Activated CD8-positive, alpha-beta memory T cell treated with anti-CD3 and anti-CD28 coated beads, Interleukin-2, amount 50 U/mL, for 1 hour (primary cell): Measurements from ENCODE around the gene KREMEN1.
"Not testable (repeated sequence)": the region's sequence is repeated elsewhere in the genome, so short reads cannot be mapped to it uniquely, and the experiment has no call there.

Experiments
- DNase-seq: peaks from one replicate; pipeline ENCODE4 v3.0.0-alpha.2; 2020; ENCODE audit errors: extremely low read depth

The KREMEN1 gene

DNA sequence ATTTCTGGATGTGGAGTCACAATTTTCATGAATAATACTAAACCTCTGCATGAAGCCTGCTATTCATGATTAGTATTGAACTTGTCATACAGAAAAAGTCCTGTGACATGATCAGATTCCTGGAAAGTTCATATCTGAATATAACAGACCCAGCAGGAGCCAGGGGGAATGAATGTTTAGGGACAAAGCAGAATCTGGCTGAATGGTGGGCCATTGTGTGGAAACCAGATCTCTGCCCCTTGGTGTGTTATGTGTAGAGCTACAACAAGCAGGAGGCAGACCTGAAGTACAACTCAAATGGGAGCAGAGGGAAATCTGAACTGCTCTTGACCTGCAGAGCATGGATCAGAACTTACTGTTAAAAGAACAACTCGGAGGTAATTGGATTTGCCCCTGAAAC lies 30.3 kb downstream of the KREMEN1 start:
- DNase-seq, result no peak

DNA sequence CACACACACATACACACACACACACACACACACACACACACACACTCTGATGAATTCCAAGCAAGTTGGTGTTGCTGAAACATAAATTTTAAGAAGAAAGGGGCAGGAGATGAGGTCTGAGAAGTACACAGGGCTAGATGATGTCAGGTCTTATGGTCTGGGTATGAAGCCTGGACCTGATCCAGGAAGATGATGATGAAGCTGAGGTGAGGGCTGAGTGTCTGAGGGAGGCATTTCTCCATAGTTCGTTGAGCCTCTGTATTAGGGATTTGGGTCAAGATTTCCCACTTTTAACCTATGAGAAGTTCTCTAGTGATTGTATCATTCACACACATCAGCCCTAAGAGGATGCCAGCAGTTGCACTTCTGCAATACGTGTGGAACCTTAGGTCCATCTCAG lies 32.6 kb downstream of the KREMEN1 start:
- DNase-seq, result no peak

DNA sequence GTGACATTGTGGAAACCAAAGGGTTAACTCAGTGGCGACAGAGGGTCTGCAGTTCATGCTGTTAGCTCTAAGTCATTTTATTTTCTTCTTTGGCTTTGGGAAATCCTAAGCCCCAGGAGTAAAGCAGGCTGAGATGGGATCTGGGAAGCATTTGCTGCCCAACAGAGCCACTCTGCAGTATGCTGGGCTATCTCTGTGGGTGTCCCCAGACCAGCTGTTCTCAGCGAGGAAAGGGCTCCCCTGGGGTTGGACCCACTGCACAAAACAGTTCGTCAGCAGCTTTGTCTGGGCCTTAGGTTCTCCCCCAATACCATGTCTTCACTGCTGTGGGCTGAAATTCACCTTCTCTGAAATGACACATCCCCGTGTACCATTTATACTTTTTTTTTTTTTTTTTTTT lies 34.0 kb downstream of the KREMEN1 start:
- DNase-seq, result no peak

DNA sequence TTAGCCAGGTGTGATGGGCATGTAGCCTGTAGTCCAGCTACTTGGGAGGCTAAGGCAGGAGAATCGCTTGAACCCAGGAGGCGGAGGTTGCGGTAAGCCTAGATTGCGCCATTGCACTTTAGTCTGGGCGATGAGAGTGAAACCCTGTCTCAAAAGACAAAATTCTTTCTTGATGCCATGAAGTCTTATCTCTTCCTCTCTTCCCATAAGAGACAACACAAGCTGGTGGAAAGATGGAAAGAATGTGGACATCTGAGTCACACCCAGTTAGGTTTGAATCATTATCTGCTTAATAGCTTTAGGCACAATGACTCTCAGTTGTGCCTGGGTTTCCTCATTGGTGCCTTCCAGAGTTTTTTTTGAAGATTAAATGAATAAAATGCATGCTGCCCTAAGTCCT lies 35.3 kb downstream of the KREMEN1 start:
- DNase-seq, result no peak

DNA sequence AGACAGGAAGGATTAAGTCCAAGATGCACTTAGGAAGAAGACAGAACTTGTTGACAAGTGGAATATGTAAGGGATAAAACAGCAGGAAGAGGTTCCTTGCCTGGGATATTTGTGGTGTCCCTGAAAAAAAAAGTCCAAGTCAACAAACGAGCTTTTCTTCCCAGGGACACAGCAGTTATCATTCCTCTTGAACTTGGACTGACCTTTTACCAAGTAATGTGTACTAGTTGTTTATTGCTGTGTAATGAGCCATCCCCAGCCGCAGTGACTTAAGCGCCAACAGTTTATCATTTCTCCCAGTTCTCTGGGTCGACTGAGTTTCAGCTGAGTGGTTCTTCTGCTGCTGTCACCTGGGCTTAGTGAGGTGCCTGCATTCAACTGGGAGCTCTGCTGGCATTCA lies 37.0 kb downstream of the KREMEN1 start:
- DNase-seq, result no peak

DNA sequence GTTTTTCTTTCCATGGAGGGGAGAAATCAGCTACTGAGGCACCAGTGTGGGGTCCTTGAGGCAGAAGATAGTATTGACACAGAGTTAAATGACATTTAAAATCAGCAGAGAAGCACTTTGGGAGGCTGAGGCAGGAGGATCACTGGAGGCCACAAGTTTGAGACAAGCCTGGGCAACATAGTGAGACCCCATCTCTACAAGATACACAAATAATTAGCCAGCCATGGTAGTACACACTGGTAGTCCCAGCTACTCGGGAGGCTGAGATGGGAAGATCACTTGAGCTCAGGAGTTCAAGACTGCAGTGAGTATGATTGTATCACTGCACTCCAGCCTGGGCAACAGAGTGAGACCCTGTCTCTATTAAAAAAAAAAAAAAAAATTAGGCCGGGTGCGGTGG lies 38.1 kb downstream of the KREMEN1 start:
- DNase-seq, result no peak

DNA sequence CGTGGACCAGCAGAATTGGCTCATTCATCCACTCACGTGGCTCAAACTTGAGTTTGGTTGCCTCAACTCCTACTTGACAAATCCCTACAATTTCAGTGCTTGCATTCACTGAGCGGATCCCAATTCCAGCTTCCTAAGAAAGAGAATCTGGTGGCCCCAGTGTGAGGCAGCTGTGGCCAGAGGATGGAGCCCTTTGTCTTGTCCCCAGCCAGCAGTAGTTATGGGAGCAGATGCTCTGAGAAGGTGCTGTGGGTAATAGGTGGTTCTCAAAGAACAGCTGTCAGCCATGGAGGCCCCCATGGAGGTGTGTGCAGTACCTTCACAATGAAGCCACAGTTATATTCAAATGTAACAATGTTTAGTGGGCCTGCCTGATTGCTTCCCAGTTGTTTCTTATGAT lies 39.3 kb downstream of the KREMEN1 start:
- DNase-seq, result no peak

DNA sequence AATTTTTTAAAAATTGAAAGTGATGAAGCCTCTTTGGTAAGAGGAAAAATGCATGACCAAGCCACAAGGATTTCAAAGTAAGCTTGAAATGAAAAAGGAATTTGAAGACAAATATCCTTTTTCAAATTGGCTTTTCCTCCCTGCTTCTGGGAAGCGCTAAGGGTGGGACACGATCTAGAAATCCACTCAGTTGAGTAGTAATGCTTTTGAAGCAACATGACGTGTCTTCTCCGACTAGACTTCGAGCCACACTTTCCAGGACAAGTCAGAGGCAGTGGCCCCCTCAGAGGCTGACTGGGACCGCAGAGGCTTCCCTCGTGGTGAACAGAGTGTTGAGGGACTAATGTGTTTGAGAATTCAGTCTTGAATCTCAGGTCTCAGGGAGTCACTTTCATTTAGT lies 39.8 kb downstream of the KREMEN1 start:
- DNase-seq, result no peak

DNA sequence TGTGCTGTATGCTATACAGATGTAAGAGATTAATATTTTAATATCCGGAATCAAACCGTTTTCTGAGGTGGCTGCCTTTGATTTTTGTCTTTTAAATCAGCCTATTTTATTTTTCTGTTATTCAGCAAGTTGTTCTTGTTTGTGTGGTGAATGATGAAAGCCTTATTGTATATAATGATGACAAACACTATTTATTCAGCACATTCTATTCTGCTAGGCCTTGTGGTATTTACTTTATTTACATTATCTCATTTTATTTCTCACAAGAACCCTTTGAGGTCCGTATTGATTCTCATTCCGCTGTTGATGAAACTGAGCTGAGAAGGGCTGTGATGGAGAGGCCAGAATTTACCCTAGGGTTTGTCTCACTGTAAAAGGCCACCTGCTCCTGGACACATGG lies 40.5 kb downstream of the KREMEN1 start:
- DNase-seq, result no peak

DNA sequence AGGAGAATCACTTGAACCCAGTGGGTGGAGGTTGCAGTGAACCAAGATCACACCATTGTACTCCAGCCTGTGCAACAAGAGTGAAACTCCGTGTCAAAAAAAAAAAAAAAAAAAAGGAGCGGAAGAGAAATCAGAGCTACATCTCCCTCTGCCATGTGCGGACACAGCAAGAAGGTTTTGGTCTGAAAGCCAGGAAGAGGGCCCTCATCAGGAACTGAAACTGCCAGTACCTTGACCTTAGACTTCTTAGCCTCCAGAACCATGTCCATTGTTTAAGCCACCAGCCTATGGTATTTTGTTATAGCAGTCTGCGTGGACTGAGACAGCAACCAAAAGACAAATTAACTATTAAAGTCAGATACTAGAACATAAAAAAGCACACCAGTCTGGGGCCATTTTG lies 41.6 kb downstream of the KREMEN1 start:
- no peak for DNase-seq

DNA sequence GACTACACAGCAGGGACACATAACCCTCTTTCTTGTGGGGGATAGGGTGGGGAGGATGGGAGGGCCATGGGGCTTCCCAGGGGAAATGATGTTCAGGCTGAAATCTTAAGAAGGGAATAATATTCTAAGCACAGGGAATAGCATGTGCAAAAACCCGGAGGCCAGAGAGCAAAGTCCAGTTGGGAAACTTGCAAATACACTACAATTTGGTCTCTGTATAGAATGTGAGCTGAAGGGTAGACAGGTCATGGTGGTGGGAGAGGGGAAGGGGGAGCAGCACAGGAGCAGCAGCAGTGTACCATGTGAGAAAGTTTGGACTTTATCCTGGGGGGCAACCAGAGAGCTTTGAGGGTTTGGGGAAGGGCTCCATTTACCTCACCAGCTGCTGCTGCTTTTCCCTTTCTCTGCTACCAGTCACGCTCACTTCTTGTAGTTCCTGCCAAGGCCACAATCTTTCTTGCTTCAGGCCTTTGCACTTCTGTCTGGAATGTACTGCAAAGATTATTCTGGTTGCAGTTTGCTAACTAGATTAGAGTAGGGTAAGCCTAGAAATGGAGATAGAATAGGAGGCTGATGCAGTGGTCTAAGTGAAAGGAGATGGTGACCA lies 43.0 kb downstream of the KREMEN1 start:
- DNase-seq, result no peak

DNA sequence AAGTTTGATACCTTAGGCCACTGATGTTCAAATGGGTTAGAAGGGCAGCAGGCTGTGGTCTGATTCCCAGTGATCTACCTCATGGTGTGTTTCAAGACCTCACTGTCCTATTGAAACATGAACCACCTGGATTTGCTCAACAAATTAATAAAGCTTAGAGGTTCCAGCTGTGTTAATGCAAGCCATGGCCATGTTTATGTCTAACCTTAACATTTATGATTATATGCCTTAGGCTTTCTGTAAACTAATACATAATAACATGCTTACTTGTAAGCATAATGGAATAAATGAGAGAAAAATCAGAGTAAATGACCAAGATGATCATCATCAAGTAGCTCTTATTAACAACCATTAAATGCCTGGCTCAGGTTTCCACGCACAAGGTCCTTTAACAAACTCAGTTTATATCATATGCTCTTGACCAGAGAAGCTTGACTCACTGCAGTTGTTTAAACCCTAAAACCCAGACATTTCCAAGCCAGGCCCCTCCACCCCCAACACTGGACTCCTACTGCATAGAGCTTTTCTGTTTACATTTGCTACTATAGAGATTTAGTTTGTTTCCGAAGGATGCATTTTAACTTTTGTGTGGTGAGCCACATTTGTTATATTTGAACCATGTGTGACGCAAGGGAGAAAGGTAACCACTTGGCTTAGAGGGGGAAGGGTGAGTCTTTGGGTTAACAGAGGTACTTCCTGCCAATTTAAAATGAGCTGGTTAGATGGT lies 43.7 kb downstream of the KREMEN1 start:
- no peak for DNase-seq

DNA sequence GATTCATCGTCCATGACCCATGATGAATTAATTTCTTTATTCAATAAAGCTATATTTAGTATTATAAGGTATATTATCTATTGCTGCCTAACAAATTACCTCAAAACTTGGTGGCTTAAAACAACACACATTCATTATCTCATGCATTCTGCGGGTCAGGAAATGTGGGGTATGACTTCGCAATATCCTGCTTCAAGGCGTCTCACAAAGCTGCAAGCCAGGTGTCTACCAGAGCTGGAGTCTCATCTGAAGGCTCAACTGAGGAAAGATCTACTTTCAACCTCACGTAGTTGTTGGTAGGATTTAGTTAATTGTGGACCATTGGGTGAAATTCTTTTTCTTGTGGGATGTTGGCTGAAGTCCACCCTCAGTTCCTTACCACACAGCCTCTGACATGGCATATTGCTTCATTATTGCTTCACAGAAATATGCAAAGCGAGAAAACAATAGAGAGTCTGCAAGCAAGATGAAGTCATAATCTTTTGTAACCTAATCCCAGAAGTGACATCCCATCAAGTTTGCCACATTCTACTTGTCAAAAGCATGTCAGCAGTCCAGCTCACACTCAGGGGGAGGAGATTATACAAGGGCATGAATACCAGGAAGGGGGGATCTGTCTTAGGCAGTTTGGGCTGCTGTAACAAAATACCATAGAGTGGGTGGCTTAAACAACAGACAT lies 45.1 kb downstream of the KREMEN1 start:
- no peak for DNase-seq

DNA sequence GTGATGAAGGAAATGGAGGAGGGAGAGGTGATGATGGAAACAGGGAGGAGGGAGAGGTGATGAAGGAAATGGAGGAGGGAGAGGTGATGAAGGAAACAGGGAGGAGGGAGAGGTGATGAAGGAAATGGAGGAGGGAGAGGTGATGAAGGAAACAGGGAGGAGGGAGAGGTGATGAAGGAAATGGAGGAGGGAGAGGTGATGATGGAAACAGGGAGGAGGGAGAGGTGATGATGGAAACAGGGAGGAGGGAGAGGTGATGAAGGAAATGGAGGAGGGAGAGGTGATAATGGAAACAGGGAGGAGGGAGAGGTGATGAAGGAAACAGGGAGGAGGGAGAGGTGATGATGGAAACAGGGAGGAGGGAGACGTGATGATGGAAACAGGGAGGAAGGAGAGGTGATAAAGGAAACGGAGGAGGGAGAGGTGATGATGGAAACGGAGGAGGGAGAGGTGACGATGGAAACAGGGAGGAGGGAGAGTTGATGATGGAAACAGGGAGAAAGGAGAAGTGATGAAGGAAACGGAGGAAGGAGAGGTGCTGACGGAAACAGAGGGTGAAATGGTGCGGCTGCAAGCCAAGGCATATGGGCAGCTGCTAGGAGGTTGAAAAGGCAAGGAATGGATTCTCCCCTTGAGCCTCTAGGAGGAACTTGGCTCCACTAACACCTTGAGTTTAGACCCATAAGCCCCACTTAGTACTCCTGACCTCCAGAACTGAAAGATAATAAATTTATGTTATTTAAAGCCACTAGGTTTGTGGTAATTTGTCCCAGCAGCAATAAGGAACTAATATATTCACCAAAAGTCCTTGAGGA lies 47.5 kb downstream of the KREMEN1 start:
- DNase-seq, result not testable (repeated sequence)

DNA sequence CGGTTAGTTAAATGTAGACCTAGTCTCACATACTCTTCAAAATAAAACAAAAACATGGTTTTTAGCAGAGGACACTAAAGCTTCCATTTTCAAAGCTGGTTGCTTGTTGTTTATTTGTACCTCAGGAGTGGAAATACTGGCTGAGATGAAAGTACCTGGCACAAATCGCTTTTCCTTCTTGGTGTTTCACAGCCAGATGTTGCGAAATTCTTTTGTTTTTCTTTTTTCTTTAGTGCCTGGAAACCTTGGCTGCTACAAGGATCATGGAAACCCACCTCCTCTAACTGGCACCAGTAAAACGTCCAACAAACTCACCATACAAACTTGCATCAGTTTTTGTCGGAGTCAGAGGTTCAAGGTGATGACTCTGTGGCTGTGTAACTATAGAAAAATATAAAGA lies 48.3 kb downstream of the KREMEN1 start:
- no peak for DNase-seq

DNA sequence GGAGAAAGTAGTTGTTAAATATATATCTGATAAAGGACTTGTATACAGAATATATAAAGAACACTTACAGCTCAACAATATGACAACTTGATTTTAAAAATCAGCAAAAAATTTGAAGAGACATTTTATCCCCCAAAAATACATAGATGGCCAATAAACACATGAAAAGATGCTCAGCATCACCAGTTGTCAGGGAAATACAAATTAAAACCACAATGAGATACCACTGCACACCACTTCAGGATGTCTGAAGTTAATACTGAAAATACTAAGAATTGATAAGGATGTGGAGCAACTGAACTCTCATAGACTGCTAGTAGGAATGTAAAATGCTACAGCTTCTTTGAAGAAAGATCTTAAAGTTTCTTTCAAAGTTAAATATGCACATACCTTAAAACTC lies 49.2 kb downstream of the KREMEN1 start:
- DNase-seq, result no peak

DNA sequence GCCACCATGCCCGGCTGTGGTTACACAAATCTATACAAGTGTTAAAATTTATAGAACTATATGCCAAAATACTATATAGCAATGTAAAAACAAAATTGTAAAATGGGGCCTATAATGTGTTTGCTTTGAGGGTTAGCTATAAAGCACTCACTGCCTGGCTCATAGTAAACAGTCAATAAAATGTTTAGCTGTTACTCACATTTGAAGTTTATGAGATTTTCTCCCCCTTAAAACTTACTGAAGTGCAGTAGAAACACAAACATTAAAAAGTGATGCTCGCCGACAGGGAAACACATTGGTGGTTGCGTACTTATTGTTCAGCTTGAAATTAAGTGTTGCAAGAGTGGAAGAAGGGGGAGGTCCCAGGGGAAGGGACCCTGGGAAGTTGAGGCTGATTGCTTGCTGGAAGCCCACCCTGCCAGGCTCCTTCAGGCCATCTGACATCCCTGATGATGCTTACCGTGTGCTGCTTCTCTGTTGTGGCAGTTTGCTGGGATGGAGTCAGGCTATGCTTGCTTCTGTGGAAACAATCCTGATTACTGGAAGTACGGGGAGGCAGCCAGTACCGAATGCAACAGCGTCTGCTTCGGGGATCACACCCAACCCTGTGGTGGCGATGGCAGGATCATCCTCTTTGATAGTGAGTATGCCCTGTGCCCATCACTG lies 52.1 kb downstream of the KREMEN1 start:
- no peak for DNase-seq

DNA sequence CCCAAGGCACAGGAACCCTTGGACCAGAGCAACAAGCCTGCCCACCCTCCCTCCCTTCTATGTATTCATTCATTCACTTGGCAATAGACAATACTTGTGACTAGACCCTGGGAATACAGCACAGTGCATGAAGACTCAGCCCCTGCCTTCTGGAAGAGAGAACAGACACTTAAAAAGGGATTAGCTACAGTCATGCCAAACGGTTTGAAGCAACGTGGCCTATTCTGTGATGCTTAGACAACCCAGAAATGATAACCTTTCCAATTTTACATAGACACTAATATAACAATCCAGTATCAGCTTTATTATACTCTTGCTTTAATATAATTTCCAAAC lies 52.6 kb downstream of the KREMEN1 start:
- DNase-seq, result no peak

DNA sequence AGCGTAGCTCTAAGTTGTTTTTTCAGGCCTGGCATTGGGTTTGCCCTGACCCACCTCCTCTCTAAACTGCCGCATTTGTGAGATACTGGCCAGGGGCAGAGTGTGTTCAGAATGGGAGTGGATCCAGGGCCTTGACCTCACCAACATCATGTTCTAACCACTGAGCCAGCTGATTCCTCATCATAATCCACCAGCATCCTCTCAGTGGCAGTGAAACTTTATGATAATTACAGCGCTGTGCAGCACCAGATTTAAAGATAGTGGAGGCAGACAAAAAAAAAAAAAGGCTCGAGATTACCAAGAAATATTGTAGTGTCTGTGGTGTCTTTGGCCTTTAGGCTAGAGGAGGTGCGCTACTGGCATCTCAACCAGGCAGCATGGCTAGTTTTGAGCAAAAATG lies 53.0 kb downstream of the KREMEN1 start:
- no peak for DNase-seq

DNA sequence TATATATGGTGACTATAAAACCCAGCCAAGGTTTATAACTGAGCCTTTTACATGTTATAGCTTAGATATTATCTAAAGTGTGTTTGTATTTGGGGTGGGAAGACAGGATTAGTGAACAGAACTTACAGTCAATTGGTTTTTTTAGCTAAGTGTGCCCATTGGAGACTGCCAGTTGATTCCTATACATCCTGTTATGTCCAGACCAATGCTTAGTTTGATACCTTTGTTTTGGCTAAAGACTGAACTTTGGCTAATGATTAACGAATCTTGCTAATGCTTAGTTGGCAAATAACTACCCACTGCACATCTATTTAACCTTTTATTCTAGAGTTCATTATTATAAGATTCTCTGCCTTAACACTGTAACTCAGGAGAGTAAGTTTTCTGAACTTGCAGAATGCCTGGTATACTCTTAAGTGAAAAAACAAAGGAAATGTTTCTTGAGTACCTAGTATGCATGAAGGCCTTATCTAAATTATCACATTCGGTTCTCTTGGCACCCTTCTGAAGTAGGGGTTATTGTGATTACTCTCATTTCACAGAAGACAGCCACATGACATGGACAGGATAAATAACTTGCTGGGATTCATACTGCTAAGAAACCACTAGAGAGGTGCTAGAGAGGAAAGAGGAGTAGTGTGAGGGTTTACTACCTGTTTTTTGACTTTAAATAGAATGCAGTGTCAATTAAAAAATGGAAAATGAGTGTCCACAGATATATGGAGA lies 54.0 kb downstream of the KREMEN1 start:
- no peak for DNase-seq
